IPS-18c (cell line): ENCODE data around the gene UBR4.

Experiments
- H3K4me3 ChIP-seq: 2 replicates; pipeline ENCODE4 v1.7.0; 2013; ENCODE audit warnings: low read depth, mild to moderate bottlenecking, low read length, moderate library complexity; ENCODE audit not compliant: insufficient read depth
- H3K9me3 ChIP-seq: one replicate; pipeline ENCODE4 v1.6.1; 2013; ENCODE audit warnings: mild to moderate bottlenecking, low read length, moderate library complexity; ENCODE audit not compliant: control insufficient read depth, insufficient read depth

UBR4 gene

DNA sequence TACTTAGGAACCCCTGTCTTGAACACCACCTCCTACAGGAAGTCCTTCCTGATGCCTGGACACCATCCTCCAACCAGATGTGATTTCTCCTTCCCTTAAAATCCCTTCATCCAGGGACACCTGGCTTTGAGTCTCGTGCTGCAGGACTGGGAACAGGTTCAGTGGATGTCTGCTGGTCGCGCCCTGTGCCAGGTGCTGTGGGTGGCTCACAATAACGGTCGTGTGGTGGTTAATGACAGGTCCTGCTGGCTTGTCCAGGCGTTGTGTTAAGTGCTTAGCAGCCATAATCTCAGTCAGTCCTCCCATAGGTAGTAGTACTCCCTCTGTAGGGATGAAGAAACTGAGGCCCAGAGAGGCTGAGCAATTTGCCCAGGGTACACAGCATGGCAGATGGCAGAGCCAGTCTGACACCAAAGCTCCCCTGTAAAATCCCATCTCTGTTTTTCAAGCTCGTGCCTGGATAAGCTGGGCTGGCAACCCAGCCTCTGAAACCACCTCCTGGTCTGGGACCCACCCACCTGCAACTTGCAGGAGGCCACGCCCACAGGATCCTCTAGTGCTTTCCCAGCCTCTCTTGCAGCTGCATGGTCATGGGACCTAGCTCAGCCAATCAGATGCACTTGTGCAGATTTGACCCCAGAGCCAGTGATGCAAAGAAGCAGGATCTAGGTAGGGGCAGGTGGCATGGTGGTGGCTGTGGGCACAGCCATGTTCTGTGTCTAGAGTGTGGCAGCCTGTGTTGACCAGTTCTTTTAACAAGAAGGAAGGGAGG, 147.6 kb downstream of the UBR4 start:
- Histone ChIP-seq H3K4me3 (no peak overlapping the region), H3K9me3 (peaks cover 2% of the 10 kb centered on the region)

DNA sequence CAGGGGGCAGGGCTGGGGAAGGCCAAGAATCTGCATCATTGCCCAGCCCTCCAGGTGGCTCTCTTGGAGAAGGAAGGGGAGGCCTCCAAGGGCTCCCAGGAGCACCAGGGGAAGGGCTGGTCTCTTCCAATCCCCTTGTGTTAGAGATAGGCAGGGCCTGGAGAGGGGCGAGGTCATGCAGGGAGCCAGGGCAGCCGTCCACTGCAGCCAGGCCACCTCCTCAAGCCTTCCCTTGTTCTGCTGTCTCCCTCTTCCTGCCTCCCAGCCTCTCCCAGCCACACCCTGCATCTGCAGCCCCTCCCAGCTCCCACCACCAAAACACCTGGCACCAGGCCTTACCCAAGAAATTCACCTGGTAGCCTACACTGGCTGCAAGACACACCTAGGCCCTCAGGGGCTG, 148.3 kb downstream of the UBR4 start:
- peaks cover 2% of the 10 kb centered on the region for H3K9me3 ChIP-seq
- H3K4me3 ChIP-seq = no peak overlapping the region

DNA sequence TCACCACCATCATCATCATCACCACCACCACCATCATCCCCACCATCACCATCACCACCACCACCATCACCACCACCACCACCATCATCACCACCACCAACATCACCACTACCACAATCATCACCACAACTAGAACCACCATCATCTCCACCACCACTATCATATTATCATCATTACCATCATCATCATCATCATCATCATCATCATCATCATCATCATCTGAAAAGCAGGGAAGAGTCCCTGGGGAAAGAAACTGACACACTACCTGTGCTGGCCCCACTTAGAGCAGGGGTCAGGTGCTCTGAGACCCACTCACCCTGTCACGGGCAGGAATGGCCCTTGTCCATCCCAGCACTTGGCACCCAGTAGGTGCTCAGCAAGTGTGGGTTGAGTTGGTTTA, 148.7 kb downstream of the UBR4 start:
- H3K9me3 ChIP-seq = peaks cover 2% of the 10 kb centered on the region

DNA sequence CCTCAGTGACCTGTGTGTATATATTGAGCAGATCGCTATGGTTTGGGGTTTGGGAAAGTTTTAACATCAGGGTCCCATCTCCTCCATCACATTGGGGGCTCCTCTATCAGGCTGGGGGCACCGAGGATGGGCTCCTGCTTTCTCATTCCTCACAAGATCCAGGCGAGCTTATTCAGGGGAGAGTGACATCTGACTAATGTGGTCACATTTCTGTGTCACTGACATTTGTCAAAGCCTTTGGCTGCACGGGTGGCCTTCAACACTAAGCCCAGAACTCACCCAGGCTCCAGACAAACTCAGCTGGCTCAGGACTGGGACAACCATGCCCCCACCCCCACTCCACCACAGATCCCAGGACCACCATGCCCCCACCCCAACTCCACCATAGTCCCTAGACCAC, 150.3 kb downstream of the UBR4 start:
- H3K4me3 ChIP-seq = no peak overlapping the region
- no peaks in the 10 kb centered on the region for H3K9me3 ChIP-seq

More for the DNA sequence above, 148.7 kb downstream of the UBR4 start:
- no peak overlapping the region for H3K4me3 ChIP-seq

DNA sequence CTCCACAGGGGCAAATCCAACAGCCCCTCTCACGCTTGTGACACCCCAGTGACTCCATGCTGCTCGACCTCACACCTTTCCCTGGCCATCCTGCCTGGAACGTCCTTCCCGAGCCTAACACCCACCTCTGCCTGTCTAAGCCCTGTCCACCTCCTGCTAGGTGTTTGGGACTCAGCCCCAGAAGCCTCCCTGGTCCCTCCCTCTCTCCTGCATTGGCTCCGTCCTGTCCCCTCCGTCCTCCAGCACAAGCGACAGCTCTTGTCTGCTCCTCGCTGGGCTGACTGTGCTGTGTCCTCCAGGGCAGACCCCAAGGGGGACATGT, 151.6 kb downstream of the UBR4 start:
- no peak overlapping the region for H3K4me3 ChIP-seq

DNA sequence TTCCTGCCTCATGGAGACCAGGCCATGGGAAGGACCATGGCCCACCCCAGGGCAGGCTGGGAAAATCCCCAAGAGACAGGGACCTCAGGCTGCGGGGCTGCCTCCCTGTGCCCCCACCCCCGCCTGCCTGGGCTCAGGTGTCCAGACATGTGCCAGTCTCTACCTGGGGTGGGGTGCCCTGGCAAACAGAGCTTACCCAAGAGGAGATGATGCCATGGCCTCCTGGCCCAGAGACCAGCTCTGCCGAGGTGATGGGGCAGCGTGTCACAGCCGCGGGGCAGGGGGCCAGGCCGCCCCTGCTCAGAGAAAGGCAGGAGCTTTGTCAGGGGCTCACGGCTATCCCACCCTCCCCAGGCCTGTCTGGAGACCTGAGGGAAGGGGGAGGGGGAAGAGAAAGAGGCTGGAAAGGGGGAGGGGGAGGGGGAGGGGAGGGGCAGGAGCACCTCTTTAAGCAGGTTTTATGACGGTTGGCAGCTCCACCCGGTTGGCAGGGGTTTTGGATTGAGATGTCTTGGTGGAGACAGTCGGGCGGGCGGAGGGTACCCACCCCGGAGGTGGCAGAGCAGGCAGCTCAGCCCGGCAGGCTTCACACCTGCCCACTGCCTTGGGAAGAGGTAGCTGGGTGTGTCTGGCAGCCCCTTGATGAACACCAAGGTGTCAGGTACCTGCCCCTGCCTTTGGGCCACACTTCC, 152.1 kb downstream of the UBR4 start:
- H3K4me3 ChIP-seq = no peak overlapping the region
- no peaks in the 10 kb centered on the region for H3K9me3 ChIP-seq

More for the DNA sequence above, 151.6 kb downstream of the UBR4 start:
- H3K9me3 ChIP-seq = no peaks in the 10 kb centered on the region

DNA sequence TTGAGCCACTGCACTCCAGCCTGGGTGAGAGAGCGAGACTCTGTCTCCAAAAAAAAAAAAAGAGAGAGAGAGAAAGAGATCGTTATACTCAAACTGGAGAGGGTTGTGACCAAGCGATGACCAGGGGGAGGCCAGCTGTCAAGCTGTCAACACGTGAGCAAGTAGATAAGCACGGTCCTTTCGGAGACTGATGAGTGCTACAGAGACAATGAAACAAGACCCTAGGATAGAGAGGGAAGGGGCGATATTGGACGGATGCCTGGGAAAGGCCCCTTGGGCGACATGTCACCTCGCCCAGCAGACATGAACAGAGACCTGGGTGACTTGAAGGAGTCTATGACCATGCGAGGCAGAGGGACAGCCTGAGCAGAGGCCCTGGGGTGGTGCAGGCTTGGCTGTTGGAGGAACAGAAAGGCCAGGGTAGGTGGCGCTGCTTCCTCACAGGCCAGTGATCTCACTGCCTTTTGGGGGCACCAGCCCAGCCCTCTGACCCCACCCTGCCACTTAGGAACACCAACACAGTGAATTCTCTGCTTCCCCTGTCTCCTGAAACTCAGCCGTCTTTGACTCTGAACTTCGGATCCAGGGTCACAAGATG, 152.8 kb downstream of the UBR4 start:
- Histone ChIP-seq H3K9me3 (no peaks in the 10 kb centered on the region), H3K4me3 (no peak overlapping the region)

DNA sequence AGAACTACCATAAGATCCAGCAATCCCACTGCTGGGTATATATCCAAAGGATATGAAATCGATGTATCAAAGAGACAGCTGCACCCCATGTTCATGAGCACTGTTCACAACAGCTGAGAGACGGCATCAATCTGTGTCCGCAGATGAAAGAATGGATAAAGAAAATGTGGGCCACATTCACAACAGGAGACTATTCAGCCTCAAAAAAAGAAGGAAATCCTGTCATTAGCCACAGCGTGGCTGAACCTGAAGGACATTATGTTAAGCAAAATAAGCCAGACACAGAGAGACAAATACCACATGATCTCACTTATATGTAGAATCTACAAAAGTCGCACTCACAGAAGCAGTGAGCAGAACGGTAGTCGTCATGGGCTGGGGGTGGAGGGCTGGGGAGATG, 154.4 kb downstream of the UBR4 start:
- Histone ChIP-seq H3K4me3 (no peak overlapping the region), H3K9me3 (no peaks in the 10 kb centered on the region)

DNA sequence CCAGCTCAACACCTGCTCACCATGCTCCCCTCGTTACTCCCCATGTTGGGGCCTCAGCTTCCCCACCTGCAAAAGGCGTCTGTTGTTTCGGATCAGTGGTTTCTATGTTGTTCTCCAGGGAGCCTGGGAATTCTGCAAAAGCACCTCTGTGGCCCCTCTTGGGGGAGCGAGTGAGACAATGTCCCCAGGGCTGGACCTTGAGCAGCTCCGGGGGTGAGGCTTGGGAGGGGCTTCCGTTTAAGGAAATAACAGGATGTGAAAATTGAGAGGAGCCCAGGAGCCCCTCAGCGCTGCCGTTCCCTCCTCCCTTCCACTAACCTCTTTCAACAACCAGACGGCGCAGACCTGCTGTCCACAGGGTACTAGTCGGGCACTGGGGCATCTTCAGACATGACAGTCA, 155.1 kb downstream of the UBR4 start:
- H3K9me3 ChIP-seq = no peaks in the 10 kb centered on the region
- H3K4me3 ChIP-seq = no peak overlapping the region

DNA sequence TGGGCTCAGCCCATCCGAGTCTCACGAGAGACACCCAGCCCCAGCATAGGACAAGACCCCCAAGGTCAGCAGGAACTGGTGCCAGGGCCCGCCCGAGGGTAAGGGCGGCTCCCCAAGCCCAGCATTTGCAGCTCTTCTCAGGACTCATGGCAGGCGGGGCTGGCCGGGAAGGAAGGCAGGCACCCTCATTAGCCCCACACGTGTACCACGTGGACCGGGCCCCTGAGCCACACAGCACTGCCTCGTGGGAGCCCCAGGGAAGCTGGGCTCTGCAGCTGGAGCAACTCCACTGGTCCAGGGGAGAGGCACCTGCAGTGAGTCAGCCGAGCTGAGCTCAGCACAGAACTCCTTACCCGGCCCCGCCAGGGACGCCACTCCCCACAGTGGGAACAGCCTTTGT, 155.8 kb downstream of the UBR4 start:
- Histone ChIP-seq H3K9me3 (no peaks in the 10 kb centered on the region), H3K4me3 (no peak overlapping the region)

DNA sequence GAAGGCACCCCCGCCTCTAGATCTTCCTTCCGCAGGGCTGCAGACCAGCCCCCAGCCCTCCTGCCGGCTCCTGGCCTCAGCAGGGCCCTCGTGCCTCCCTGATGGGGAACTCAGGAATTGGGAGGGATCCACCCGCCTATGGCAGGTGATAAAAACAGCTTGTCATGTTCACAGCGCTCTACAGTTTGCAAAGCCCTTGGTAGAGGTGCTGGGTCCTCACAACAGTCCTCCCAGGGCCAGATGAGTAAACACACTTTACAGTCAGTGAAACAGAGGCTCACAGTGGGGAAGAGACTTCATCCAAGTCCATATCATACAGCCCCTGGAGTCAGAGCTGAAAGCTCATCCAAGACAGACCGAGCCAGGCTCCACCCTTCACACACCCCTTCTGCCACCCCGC, 156.6 kb downstream of the UBR4 start:
- Histone ChIP-seq H3K9me3 (no peaks in the 10 kb centered on the region), H3K4me3 (no peak overlapping the region)

DNA sequence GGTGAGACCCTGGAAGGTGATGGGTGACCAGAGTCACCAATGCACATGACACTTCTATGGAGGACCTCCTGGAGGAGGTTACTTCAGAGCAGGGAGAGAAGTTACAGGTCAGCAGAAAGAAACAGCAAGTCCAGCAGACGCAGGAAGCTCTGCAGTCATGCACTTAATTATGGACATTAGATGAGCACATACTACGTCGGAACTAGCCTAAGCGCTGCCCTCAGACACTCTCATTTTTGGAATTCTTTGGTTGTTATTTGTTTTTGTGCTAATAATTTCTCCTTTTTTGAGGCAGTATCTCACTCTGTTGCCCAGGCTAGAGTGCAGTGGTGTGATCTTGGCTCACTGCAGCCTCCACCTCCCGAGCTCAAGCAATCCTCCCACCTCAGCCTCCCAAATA, 160.3 kb downstream of the UBR4 start:
- no peak overlapping the region for H3K4me3 ChIP-seq
- H3K9me3 ChIP-seq = no peaks in the 10 kb centered on the region

DNA sequence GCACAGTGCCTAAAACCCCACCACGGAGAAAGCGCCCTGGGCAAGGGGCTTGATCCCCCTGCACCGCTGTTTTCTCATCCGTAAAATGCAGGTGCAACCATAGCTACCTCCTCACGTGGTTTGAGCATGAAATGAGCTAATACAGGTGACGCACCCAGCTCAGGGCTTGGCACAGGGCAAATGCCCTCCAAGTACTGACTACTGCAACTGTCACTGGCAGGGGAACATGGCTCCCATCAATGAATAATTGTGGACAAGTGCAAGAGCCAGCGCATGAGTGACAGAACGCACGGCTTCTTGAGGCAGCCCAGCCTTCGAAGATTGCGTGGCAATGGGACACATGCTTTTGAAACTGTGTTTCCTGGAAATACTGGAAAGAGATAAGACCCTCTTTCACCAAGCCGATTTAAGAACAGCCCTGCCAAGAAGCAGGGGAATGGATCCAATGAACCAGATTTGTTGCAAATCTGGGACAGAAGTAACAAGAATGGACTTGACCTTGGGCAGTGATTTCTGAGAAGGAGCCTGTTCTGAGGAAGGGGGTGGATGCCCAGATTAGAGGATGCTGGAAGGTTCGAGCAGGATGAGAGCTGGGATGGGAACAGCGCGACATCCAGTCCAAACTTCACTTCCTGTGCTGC, 160.8 kb downstream of the UBR4 start:
- Histone ChIP-seq H3K4me3 (no peak overlapping the region), H3K9me3 (no peaks in the 10 kb centered on the region)

DNA sequence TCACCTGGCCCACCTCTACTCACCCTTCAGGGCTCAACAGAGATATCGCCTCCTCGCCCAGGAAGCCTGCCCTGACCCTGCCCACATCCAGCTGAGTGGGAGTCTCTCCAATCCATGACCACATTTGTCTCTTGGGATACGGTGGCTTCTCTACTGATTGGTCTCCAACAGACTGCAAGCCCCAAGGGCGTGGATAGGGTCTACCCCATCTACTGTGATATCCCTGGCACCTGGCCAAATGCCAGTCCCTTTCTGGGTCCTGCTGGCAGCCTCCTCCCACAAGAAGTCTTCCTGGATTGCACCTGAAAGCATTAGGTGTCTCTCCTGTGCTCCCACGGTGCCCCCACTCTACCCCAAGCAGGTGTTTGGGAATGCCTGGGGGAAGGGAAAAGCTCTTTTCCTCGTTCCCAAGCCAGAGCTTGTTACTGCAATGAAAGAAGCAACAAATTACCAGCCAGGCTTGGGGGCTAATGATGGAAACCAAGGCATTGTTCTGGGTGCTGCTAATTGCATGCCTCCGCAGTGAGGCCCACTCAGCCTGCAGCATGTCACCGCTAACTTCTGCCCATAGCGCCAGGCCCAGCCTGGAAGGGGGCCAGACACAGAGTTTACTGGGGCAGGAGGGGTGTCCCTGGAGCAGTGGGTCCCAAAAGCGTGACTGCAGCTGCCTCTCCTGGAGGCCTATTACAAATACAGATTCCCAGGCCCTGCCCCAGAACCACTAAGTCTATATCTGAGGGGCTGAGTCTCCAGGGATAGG, 162.9 kb downstream of the UBR4 start:
- H3K4me3 ChIP-seq = no peak overlapping the region
- no peaks in the 10 kb centered on the region for H3K9me3 ChIP-seq

DNA sequence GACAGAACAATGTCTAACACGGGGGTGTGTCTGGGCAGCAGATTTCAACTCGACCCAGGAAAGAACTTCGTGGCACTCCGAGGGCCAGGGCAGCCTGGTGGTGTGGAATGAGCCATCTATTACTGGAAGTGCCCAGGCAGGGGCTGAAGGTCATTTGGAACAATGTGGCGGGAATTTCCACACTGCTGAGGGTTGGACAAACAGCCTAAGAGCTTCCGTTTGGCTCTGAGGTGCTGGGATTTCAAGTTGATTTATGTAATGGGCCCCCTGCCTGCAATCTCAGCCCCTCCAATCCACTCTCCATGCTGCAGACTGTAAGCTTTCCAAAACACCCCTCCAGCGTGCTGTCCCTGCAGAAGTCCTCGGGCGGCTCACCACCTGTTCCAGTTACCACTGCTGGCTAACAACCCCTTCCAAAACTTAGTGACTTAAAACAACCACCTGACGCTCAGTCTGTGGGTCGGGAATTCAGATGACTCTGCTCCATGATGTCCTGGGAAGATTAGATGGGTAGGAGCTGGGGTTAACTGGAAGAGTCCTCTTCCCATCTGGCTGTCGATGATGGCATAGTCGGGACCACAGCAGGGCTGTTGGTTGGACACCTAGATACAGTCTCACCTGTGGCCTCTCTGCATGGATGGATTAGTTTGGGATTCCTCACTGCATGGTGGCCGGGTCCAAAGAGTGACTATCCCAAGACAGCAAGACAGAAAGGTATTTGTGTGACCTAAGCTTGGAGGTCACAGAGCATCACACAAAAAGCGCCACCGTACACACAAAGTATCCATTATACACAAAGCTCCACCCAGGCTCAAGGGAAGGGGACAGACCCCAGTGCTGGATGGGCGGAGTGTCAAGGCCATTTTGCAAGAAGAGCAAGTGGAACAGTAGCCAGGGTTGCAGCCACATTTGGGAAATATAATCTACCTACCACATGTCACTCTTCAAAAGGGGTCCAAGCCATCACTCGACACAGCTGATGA, 163.9 kb downstream of the UBR4 start:
- H3K9me3 ChIP-seq = no peaks in the 10 kb centered on the region
- H3K4me3 ChIP-seq = no peak overlapping the region
